BLaER1 (cell line): ENCODE results near the gene TRIM66.

ENCODE experiments used
- H3K27ac ChIP-seq: shearing (Covaris generic); formaldehyde crosslinking; 2 replicates; pipeline ENCODE4 v1.8.1; 2022
- H3K27me3 ChIP-seq: shearing (Covaris generic); formaldehyde crosslinking; 2 replicates; pipeline ENCODE4 v1.8.1; 2022
- H3K36me3 ChIP-seq: shearing (Covaris generic); formaldehyde crosslinking; 2 replicates; pipeline ENCODE4 v1.8.1; 2022
- H3K4me1 ChIP-seq: shearing (Covaris generic); formaldehyde crosslinking; 2 replicates; pipeline ENCODE4 v1.8.1; 2022
- H3K4me2 ChIP-seq: shearing (Covaris generic); formaldehyde crosslinking; 2 replicates; pipeline ENCODE4 v1.8.1; 2022
- H3K4me3 ChIP-seq: shearing (Covaris generic); formaldehyde crosslinking; 2 replicates; pipeline ENCODE4 v1.8.1; 2022
- H3K9ac ChIP-seq: shearing (Covaris generic); formaldehyde crosslinking; 2 replicates; pipeline ENCODE4 v1.8.1; 2022
- H3K9me3 ChIP-seq: shearing (Covaris generic); formaldehyde crosslinking; 2 replicates; pipeline ENCODE4 v1.8.1; 2022
- H4K20me1 ChIP-seq: shearing (Covaris generic); formaldehyde crosslinking; 2 replicates; pipeline ENCODE4 v1.8.1; 2022
- Cebpa-rat ChIP-seq: shearing (Covaris generic); IDR thresholded peaks from 2 replicates; pipeline ENCODE4 v1.8.1; 2022

TRIM66 gene

DNA sequence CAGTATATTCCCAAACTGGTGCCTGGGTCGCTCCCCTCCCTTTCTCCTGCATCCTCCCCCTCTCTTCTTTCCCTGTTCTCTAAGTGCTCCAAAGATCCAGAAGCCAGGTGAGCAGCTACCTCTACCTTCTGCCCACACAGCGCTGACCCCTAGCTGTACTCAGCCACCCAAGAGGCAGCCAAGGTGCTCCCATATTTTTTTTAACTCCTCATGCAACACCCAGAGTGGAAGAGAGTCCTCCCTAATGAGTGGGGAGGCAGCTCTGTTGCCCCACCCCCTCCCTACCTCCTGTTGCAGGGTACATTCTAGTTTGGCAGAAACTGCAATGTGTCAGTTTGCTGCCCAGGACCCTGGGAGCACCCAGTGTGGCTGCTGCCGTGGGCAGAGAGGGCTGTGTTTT is 40.3 kb upstream of the TRIM66 start:
- no peak overlapping the region for H3K4me3 ChIP-seq
- no peak for TF ChIP-seq Cebpa-rat
- peaks cover 11% of the 10 kb centered on the region; the same call in 1 of the 2 replicates for H3K27me3 ChIP-seq
- no peaks in the 10 kb centered on the region for H3K9me3 ChIP-seq
- H3K4me2 ChIP-seq, result peak overlapping the region; percentile 52
- H4K20me1 ChIP-seq, result no peaks in the 10 kb centered on the region
- H3K36me3 ChIP-seq, result no peaks in the 10 kb centered on the region
- no peak overlapping the region for H3K9ac ChIP-seq
- peaks cover 31% of the 10 kb centered on the region for H3K4me1 ChIP-seq
- no peak overlapping the region for H3K27ac ChIP-seq

DNA sequence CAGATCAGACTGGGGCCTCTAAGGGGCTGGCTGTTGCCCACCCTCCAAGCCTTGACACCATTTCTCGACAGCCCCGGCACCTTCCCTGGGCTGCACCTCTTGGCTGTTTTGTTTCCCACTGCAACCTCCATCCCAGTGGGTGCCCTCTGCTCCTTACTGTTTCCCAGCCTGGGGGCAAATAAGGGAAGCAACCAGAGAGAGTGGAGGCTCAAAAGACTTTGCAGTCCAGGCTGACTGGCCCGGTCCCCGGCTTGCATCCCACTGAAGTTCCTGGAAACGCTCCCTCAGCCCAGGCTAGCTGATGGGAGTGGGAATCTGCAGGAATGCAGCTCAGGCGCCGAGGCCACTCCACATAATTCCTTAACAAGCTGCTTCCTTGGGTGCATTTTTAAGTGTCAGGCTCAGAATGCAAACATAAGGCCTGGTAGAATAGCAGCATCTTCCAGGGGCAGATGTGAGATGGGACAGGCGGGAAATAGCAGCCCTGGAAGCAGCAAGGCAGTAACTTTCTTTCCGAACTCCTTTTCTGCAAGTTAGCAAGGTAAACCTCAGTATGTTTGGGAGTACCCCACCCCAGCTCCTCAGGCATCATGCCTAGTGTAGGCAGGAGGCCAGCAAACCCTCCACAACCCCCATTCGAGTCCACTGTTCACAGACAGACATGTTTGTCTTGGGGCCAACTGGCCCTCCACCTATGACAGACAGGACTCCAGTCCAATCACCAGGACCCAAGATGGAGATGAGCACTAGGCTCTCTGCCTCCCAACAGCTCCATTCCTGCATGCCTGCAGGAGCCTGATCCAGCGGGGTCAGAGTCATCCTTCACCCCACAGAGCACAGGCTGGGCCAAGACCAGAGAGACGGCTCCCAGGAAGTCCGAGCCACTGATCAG is 39.4 kb upstream of the TRIM66 start:
- Histone ChIP-seq H3K27ac (no peak overlapping the region), H3K36me3 (no peaks in the 10 kb centered on the region), H3K9ac (no peak overlapping the region), H3K4me3 (no peak overlapping the region), H3K9me3 (no peaks in the 10 kb centered on the region), H3K27me3 (peaks cover 8% of the 10 kb centered on the region; the same call in 1 of the 2 replicates), H3K4me1 (peaks cover 35% of the 10 kb centered on the region), H4K20me1 (no peaks in the 10 kb centered on the region), H3K4me2 (peak overlapping the region; percentile 52)
- TF ChIP-seq Cebpa-rat, result no peak

DNA sequence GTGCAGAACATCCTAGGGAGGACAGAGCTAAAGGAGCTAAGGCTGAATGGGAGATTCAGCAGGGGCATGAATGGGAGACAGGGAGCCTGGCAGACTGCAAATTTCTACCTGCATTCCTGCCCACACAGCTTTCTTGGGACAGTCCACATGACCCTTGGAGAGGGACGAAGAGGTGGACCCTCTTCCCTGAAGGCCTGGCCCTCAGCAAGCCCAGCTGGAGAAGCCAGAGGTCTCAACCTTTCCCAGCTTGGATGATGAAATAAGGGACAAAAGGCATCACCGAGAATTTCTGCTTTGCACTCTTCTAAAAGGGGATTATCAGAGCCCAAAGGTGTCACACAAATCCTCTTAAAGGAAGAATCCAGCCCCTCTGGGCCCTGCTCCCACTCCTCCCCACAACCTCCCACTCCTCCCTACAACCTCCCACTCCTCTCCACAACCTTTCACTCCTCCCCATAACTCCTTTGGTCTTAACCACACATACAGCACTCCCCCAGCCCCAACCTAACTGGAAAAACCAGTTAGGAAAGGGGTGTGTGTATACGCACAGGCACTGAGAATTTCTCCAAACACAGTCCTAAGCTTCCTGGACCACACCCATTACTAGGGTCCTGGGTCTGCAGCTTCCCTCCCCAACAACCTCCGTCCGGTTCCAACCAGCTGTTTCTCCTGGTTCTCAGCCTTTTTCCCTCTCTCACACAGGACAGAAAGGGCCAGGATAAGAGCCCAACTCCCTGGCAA is 38.6 kb upstream of the TRIM66 start:
- H3K27me3 ChIP-seq, result 0 out of 2 replicates have a peak, but pooled peaks cover under 1% of the 10 kb centered on the region
- no peak overlapping the region for H3K27ac ChIP-seq
- H3K9ac ChIP-seq, result no peak overlapping the region
- TF ChIP-seq Cebpa-rat, result no peak
- H3K9me3 ChIP-seq, result no peaks in the 10 kb centered on the region
- peaks cover 38% of the 10 kb centered on the region for H3K4me1 ChIP-seq
- H4K20me1 ChIP-seq, result no peaks in the 10 kb centered on the region
- no peak overlapping the region for H3K4me2 ChIP-seq
- no peaks in the 10 kb centered on the region for H3K36me3 ChIP-seq
- no peak overlapping the region for H3K4me3 ChIP-seq

DNA sequence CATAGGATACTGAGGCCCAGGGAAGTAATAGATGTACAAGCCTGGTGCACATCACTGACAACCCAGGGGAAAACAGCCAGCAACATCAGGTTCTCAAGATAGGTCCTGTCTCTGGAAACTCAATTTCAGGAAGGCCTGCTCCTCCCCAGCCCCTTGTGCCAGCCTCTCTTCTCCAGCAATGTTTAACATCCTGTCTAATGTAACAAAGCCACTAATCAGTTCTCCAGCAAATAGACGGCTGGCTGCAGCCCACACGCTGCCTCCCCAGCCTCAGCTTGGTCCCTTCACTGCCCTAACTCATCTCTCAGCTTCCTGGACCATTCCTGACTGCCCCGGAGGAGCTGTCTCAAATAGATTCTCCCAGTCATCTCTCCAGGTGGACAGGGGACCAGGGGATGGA is 37.9 kb upstream of the TRIM66 start:
- H3K27me3 ChIP-seq, result no peaks in the 10 kb centered on the region
- no peak for TF ChIP-seq Cebpa-rat
- peaks cover 45% of the 10 kb centered on the region for H3K4me1 ChIP-seq
- no peaks in the 10 kb centered on the region for H4K20me1 ChIP-seq
- no peak overlapping the region for H3K9ac ChIP-seq
- H3K9me3 ChIP-seq, result no peaks in the 10 kb centered on the region
- H3K36me3 ChIP-seq, result no peaks in the 10 kb centered on the region
- no peak overlapping the region for H3K27ac ChIP-seq
- no peak overlapping the region for H3K4me2 ChIP-seq
- H3K4me3 ChIP-seq, result no peak overlapping the region

DNA sequence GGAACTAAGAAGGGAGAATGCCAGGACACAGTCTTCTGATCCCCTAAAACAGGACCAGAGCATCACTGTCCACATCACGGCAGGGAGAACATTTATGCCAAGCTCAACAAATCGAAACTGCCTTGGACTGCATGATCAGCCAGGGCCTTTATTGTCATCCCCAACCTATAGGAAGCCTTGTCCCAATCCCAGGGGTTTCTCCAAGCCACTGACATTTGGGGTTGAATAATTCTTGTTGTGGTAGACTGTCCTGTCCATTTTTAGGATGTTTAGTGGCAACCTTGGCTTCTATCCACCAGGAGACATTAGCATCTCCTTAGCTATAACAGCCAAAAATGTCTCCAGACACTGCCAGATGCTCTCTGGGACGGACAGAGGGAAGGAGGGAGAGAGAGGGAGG is 37.3 kb upstream of the TRIM66 start:
- Histone ChIP-seq H3K36me3 (no peaks in the 10 kb centered on the region), H3K9me3 (no peaks in the 10 kb centered on the region), H4K20me1 (no peaks in the 10 kb centered on the region), H3K4me3 (no peak overlapping the region), H3K4me1 (peaks cover 48% of the 10 kb centered on the region), H3K27me3 (no peaks in the 10 kb centered on the region), H3K9ac (no peak overlapping the region), H3K27ac (no peak overlapping the region), H3K4me2 (no peak overlapping the region)
- TF ChIP-seq Cebpa-rat, result no peak

DNA sequence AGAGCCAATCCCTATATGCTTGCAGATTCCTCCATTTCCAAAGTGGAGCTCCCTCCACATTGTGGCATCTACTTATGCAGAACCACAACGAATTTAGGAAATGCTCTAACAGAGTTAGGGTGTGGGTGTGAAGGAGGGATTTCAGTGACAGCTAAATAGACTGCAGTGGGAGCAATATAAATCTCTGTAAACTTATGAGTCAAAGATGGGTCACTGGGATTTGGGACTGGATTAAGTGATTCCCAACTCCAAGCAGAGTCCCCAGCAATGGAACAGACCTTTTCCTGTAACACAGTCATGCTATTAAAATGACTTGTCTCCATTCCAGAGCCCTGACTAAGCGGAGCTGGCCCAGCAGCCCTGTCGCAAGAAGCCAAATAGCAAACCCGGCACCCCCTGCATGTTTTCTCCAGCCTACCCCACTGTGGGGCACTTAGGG is 36.8 kb upstream of the TRIM66 start:
- no peak overlapping the region for H3K4me3 ChIP-seq

DNA sequence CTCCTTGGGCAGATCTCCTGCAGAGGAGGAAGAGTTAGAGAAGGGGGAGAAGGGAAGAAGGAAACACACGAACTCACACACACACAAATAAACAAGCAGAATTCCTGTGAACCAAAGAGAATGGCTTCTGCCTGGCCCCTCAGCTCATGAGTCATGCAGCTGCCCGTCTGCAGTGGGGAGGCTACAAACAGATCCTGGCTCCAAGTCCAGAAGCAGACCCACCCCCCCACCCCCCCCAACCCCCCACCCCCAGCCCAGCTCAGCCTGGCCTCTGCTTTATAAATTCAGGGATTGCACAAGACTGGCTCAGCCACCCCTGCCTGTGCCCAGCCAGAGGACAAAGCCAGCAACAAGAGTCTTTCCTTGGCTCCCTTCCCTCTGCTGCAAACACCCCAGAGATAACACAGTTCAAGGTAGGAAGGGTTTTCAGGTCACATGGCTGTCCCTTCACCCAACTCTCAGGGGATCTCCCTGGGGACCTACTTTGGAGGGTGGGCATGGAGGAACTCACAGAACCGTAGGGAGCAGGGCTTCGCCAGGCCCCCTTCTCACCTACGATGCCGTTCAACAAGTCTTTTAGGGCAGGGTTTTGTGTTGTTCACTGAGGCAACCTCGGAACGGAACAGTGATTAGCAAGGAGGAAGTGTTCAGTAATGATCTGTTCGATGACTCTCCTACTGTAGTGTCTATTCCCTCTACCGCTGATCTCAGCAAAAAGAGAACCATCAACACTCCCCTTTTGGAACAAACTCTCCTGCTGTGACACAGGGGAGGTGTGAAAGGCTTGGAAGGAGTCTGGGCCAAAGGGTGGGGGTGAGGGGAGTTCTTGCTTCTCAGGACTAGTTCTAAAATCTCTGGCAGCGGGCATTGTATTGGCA is 35.6 kb upstream of the TRIM66 start:
- H3K4me3 ChIP-seq, result no peak overlapping the region

More for the DNA sequence above, 36.8 kb upstream of the TRIM66 start:
- Histone ChIP-seq H3K9ac (no peak overlapping the region), H3K4me1 (peaks cover 48% of the 10 kb centered on the region), H3K9me3 (no peaks in the 10 kb centered on the region), H3K27me3 (no peaks in the 10 kb centered on the region), H4K20me1 (no peaks in the 10 kb centered on the region), H3K36me3 (no peaks in the 10 kb centered on the region), H3K4me2 (no peak overlapping the region), H3K27ac (no peak overlapping the region)
- TF ChIP-seq Cebpa-rat, result no peak

DNA sequence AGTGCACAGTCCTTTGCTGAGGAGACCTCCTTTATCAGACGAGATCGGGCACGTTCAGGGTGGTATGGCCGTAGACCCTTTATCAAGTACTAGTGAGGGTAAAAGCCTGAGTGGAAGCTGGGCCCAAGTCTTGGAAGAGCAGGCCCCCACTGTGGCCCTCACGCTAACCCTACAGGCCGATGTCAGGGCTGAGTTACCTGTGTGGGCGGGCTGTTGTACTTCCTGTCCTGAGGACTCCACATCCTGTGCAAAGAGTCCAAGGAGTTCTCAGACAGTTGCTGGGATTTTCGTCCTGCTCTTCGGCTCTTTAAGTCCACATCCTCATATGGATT is 35.0 kb upstream of the TRIM66 start:
- Histone ChIP-seq H3K4me2 (no peak overlapping the region; the same call in 1 of the 2 replicates), H3K36me3 (no peaks in the 10 kb centered on the region), H3K4me1 (peaks cover 42% of the 10 kb centered on the region), H4K20me1 (no peaks in the 10 kb centered on the region), H3K9ac (no peak overlapping the region), H3K27me3 (no peaks in the 10 kb centered on the region), H3K4me3 (no peak overlapping the region), H3K27ac (no peak overlapping the region), H3K9me3 (no peaks in the 10 kb centered on the region)
- TF ChIP-seq Cebpa-rat, result no peak

More for the DNA sequence above, 35.6 kb upstream of the TRIM66 start:
- no peak overlapping the region for H3K27ac ChIP-seq
- no peaks in the 10 kb centered on the region for H3K36me3 ChIP-seq
- H3K4me2 ChIP-seq, result peak overlapping the region; percentile 51
- no peaks in the 10 kb centered on the region for H3K9me3 ChIP-seq
- no peaks in the 10 kb centered on the region for H4K20me1 ChIP-seq
- no peak overlapping the region for H3K9ac ChIP-seq
- no peaks in the 10 kb centered on the region for H3K27me3 ChIP-seq
- no peak for TF ChIP-seq Cebpa-rat
- H3K4me1 ChIP-seq, result peaks cover 48% of the 10 kb centered on the region

DNA sequence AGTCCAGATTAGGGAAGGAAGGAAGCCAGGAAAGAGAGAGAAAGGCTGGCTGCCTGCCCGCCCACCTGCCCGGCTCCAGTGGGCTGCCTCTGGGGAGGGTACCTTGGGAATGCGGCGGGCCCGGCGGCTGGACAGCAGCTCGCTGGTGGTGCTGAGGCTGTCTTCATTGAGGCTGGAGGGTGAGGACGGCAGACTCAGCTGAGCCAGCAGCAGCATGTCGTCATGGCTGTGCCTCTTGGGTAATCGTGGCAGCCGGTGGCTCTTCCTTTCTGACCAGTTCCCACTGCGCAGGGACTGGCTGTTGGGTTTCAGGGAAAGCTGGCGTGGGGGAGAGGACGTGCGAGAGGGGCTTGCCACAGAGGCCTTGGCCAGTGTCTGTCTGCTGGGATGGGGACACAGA is 33.0 kb upstream of the TRIM66 start:
- Histone ChIP-seq H3K4me2 (peak overlapping the region; percentile 66), H4K20me1 (no peaks in the 10 kb centered on the region), H3K27ac (no peak overlapping the region; the same call in 1 of the 2 replicates), H3K27me3 (no peaks in the 10 kb centered on the region), H3K36me3 (no peaks in the 10 kb centered on the region), H3K4me1 (peaks cover 35% of the 10 kb centered on the region), H3K4me3 (no peak overlapping the region), H3K9ac (no peak overlapping the region), H3K9me3 (no peaks in the 10 kb centered on the region)
- no peak; the same call in 1 of the 2 replicates for TF ChIP-seq Cebpa-rat
